ENCODE measurements around the gene ST7L. TPM values are rescaled to one million over a fixed set of nuclear protein-coding genes. Genes with fewer than 3 reads are reported as not detected.

ST7L gene
- total and polyA plus RNA-seq, 2 donors (not counting 3 experiments of a cell fraction or from before 2014, with no cell fraction given) = 12.3 to 28.4 TPM

DNA sequence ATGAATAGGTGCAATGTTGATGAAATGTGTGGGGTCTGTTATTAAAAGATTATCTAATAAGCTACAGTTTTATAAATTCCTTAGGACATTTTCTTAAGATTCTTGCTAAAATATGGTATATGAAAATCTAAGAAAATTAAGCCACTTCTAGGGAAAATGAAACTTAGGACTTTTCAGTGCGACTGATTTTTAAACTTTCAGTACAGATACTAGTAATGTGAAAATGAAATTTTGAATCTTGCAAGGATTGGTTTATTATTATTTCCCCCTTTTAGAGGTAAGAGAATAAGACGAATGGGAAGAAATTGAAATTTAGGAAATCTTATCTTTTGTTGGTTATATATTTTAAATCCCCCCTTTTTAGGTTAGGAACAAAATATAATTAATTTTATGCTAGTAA is 17.1 kb upstream of the ST7L start:
- Histone ChIP-seq H3K27me3 (ENCODE audit: control insufficient read depth in 2 of 2, insufficient read depth in 2 of 2, low read length in 2 of 2) (no peaks in the 10 kb centered on the region), H3K4me3 (replicated peaks in 1 of 3; ENCODE audit: insufficient read depth in 1 of 3, low read depth in 1 of 3, low read length in 3 of 3) (no peak overlapping the region), H2AFZ (ENCODE audit: low read depth, low read length) (no peak overlapping the region), H3K9me3 (replicated peaks; ENCODE audit: control insufficient read depth, insufficient read depth, low read length) (no peaks in the 10 kb centered on the region), H3K9me1 (replicated peaks; ENCODE audit: control insufficient read depth, extremely low read depth, insufficient read depth, low read length) (no peaks in the 10 kb centered on the region), H3K4me2 (ENCODE audit: insufficient read depth, low read length) (peak overlapping the region; percentile 82), H3K4me1 (ENCODE audit: control insufficient read depth, extremely low read depth, insufficient read depth, low read length) (peaks cover 24% of the 10 kb centered on the region), H4K20me1 (replicated peaks; ENCODE audit: control insufficient read depth, extremely low read depth, insufficient read depth, low read length) (peaks cover 13% of the 10 kb centered on the region), H3K27ac (ENCODE audit: insufficient read depth, low read depth, low read length) (peak overlapping the region; percentile 66), H3K79me2 (ENCODE audit: control insufficient read depth, insufficient read depth, low read length) (peaks cover 87% of the 10 kb centered on the region), H3K36me3 (ENCODE audit: control insufficient read depth in 2 of 2, extremely low read depth in 1 of 2, insufficient read depth in 2 of 2, low read length in 2 of 2) (no peaks in the 10 kb centered on the region), H3K9ac (replicated peaks; ENCODE audit: extremely low read depth, insufficient read depth, low read length) (peak overlapping the region; percentile 57)
- intact Hi-C loops (cut with micrococcal nuclease) (loop anchor here (2.0 to 5.0 kb wide), 2 partner anchors 39 to 71 kb away; partner anchors contain the start of genes MOV10 and RHOC), dilution Hi-C loops (cut with MboI; ENCODE audit: extremely low pct_ligation_motif_present, low sequenced_read_pairs) (no loop called here)
- CTCF ChIA-PET = interaction anchor here (0.7 to 2.5 kb wide), 7 partner anchors 9 to 134 kb away, joined by 3 to 14 read pairs (median 3); no protein-coding TSS in a partner anchor
- no peak for TF ChIP-seq GATA2 (IDR thresholded peaks at IDR 0.05; ENCODE audit: insufficient read depth, insufficient read length, low read depth, low read length)
- TF ChIP-seq, protein P1, sequence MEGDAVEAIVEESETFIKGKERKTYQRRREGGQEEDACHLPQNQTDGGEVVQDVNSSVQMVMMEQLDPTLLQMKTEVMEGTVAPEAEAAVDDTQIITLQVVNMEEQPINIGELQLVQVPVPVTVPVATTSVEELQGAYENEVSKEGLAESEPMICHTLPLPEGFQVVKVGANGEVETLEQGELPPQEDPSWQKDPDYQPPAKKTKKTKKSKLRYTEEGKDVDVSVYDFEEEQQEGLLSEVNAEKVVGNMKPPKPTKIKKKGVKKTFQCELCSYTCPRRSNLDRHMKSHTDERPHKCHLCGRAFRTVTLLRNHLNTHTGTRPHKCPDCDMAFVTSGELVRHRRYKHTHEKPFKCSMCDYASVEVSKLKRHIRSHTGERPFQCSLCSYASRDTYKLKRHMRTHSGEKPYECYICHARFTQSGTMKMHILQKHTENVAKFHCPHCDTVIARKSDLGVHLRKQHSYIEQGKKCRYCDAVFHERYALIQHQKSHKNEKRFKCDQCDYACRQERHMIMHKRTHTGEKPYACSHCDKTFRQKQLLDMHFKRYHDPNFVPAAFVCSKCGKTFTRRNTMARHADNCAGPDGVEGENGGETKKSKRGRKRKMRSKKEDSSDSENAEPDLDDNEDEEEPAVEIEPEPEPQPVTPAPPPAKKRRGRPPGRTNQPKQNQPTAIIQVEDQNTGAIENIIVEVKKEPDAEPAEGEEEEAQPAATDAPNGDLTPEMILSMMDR (IDR thresholded peaks at IDR 0.05; ENCODE audit: extremely low read depth in 1 of 2, insufficient read depth in 1 of 2, low read depth in 1 of 2, low read length in 2 of 2) = no peak
- TF ChIP-seq, protein P2, sequence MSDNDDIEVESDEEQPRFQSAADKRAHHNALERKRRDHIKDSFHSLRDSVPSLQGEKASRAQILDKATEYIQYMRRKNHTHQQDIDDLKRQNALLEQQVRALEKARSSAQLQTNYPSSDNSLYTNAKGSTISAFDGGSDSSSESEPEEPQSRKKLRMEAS (IDR thresholded peaks at IDR 0.05; ENCODE audit: insufficient read depth, insufficient read length) = no peak
- no peak for TF ChIP-seq POLR2A (IDR thresholded peaks at IDR 0.05; ENCODE audit: low read depth, low read length)
- TF ChIP-seq EZH2 (IDR thresholded peaks at IDR 0.05; ENCODE audit: borderline replicate concordance, low read depth, low read length, severe bottlenecking) = no peak
- TF ChIP-seq POLR2AphosphoS5 (IDR thresholded peaks at IDR 0.05; ENCODE audit: insufficient read depth, low read depth, low read length) = no peak
- no peak for TF ChIP-seq MYC (IDR thresholded peaks at IDR 0.05; ENCODE audit: low read depth, low read length)
- no peak for TF ChIP-seq JUN (IDR thresholded peaks at IDR 0.05; ENCODE audit: borderline replicate concordance, insufficient read depth, insufficient read length, low read depth)
- TF ChIP-seq FOS (IDR thresholded peaks at IDR 0.05; ENCODE audit: borderline replicate concordance, insufficient read depth, low read length) = no peak
- no peak for DNase-seq (ENCODE audit: low read depth, low spot score)
- no peak for FAIRE-seq
- BruUV-seq (replicated peaks) = no TSS peak
- POLR2A ChIA-PET = interaction anchor here (0.9 kb wide), 1 partner anchor 12 kb away, joined by 5 read pairs; no protein-coding TSS in a partner anchor
